Thyroid gland (tissue), 4 donors: ENCODE results near the gene USP21. TPM values are rescaled to one million over a fixed set of nuclear protein-coding genes. Genes with fewer than 3 reads are reported as not detected.

Experiments
- DNase-seq, 2 donors: peaks; one replicate each; pipeline ENCODE4 v3.0.0-alpha.2; 2019
- H3K27ac ChIP-seq, 3 donors: fragments of 200-600 bp; sonication (generic); 1 replicate in 2 of 3; 2 replicates in 1 of 3; pipeline ENCODE4 v1.5.1; 2016 to 2019; ENCODE audit warnings: mild to moderate bottlenecking in 1 of 3, moderate library complexity in 1 of 3
- H3K27me3 ChIP-seq: fragments of 200-600 bp; sonication (generic); one replicate; pipeline ENCODE4 v1.5.1; 2019
- H3K36me3 ChIP-seq, 2 donors: fragments of 200-600 bp; sonication (generic); one replicate each; pipeline ENCODE4 v1.5.1; 2016 to 2019
- H3K4me1 ChIP-seq, 2 donors: fragments of 200-600 bp; sonication (generic); one replicate each; pipeline ENCODE4 v1.5.1; 2017 to 2019
- H3K4me3 ChIP-seq, 3 donors: fragments of 200-600 bp; sonication (generic); replicated peaks in 1 of 3; 1 replicate in 2 of 3; 2 replicates in 1 of 3; pipeline ENCODE4 v1.5.1; 2016; ENCODE audit warnings: mild to moderate bottlenecking in 1 of 3
- H3K9me3 ChIP-seq: fragments of 200-600 bp; sonication (generic); one replicate; pipeline ENCODE4 v1.5.1; 2017
- CTCF ChIP-seq, 6 experiments: fragments of 200-600 bp in 3 of 6; fragments of 450-650 bp in 3 of 6; sonication (generic) in 3 of 6; IDR thresholded peaks; one replicate each; pipeline ENCODE4 v1.5.1; 2016 to 2019; ENCODE audit warnings: antibody characterized with exemption in 6 of 6, mild to moderate bottlenecking in 2 of 6, inconsistent platforms in 1 of 6, moderate library complexity in 1 of 6
- POLR2A ChIP-seq, 2 donors: fragments of 450-650 bp; IDR thresholded peaks; one replicate each; pipeline ENCODE4 v1.6.1; 2017; ENCODE audit warnings: antibody characterized with exemption in 2 of 2, mild to moderate bottlenecking in 2 of 2, moderate library complexity in 1 of 2
- WGBS, 2 donors: methylation state at CpG; one replicate each; pipeline ENCODE4 v1.1.5; 2017; 5-methylcytosine and 5-hydroxymethylcytosine counted together
- intact Hi-C: fragments of 100-400 bp; cut with DNase I; formaldehyde crosslinking; loops from one replicate; pipeline ENCODE4 v1.15.1; 2023
- total RNA-seq, 4 donors: library from RNA; depleted of rRNA; stranded (reverse); fragments of >200 nt; gene quantifications; one replicate each; pipeline ENCODE4 v1.2.3, GENCODE V29; 2016

Gene USP21
- total RNA-seq, 4 donors from 2014 or later = 21.2 to 27.6 (median 23.0) TPM

- intact Hi-C loops = loop anchor here (10.0 kb wide), 1 partner anchor 47 kb away; the partner anchor contains the start of genes APOA2 and TOMM40L
- peaks cover 11 to 21% of the 10 kb centered on the region in 2 donors for H3K36me3 ChIP-seq
- TF ChIP-seq POLR2A (IDR thresholded peaks at IDR 0.05) = no peak
- no peak for TF ChIP-seq CTCF (IDR thresholded peaks at IDR 0.05)
- 50 to 52% methylated on average over 9 of the region's 9 CpGs for WGBS, 2 donors
- H3K9me3 ChIP-seq = no peaks in the 10 kb centered on the region
- no peak for DNase-seq
- H3K4me1 ChIP-seq = peaks cover 8 to 25% of the 10 kb centered on the region in 2 donors
- peak overlapping the region; percentile 83 to 93 (median 91) for H3K27ac ChIP-seq
- peak overlapping the region in 2 of 3 donors; percentile 65 to 98 for H3K4me3 ChIP-seq
- no peaks in the 10 kb centered on the region for H3K27me3 ChIP-seq
Measured at GRCh38 chr1:161177936-161178244, 18.6 kb downstream of the USP21 start.

GRCh38 chr1:161179698-161180097, 20.4 kb downstream of the USP21 start:
- peaks cover 8 to 17% of the 10 kb centered on the region in 2 donors for H3K4me1 ChIP-seq
- peaks cover 3 to 4% of the 10 kb centered on the region in 2 donors for H3K36me3 ChIP-seq
- H3K27ac ChIP-seq = no peak overlapping the region
- H3K27me3 ChIP-seq = no peaks in the 10 kb centered on the region
- no peak for TF ChIP-seq CTCF (IDR thresholded peaks at IDR 0.05)
- no peak for TF ChIP-seq POLR2A (IDR thresholded peaks at IDR 0.05)
- no peak overlapping the region for H3K4me3 ChIP-seq
- WGBS, 2 donors = 92% methylated on average over 3 of the region's 3 CpGs
- no peaks in the 10 kb centered on the region for H3K9me3 ChIP-seq
- DNase-seq = no peak
- intact Hi-C loops = loop anchor here (10.0 kb wide), 1 partner anchor 45 kb away; the partner anchor contains the start of genes APOA2 and TOMM40L

GRCh38 chr1:161180639-161181038, 21.3 kb downstream of the USP21 start:
- Histone ChIP-seq H3K36me3 (no peaks in the 10 kb centered on the region), H3K27ac (no peak overlapping the region), H3K27me3 (no peaks in the 10 kb centered on the region), H3K4me1 (peaks cover 8 to 20% of the 10 kb centered on the region in 2 donors), H3K4me3 (no peak overlapping the region), H3K9me3 (no peaks in the 10 kb centered on the region)
- no peak for TF ChIP-seq CTCF (IDR thresholded peaks at IDR 0.05)
- no peak for TF ChIP-seq POLR2A (IDR thresholded peaks at IDR 0.05)
- WGBS, 2 donors = 49 to 62% methylated on average over 1 of the region's 1 CpG
- intact Hi-C loops = no loop called here
- no peak for DNase-seq

GRCh38 chr1:161182214-161182613, 22.9 kb downstream of the USP21 start:
- Histone ChIP-seq H3K27ac (no peak overlapping the region), H3K36me3 (no peaks in the 10 kb centered on the region), H3K27me3 (no peaks in the 10 kb centered on the region), H3K4me1 (peaks cover 0 to 15% of the 10 kb centered on the region in 2 donors), H3K9me3 (no peaks in the 10 kb centered on the region), H3K4me3 (no peak overlapping the region)
- intact Hi-C loops = no loop called here
- no peak for DNase-seq
- 95 to 100% methylated on average over 1 of the region's 1 CpG for WGBS, 2 donors
- TF ChIP-seq CTCF (IDR thresholded peaks at IDR 0.05) (no peak), POLR2A (IDR thresholded peaks at IDR 0.05) (no peak)

GRCh38 chr1:161185282-161185682, 26.0 kb downstream of the USP21 start:
- TF ChIP-seq POLR2A (IDR thresholded peaks at IDR 0.05) (no peak), CTCF (IDR thresholded peaks at IDR 0.05) (no peak)
- 21 to 24% methylated on average over 3 of the region's 3 CpGs for WGBS, 2 donors
- Histone ChIP-seq H3K4me1 (peaks cover 0 to 8% of the 10 kb centered on the region in 2 donors), H3K9me3 (no peaks in the 10 kb centered on the region), H3K27me3 (no peaks in the 10 kb centered on the region), H3K4me3 (no peak overlapping the region), H3K36me3 (no peaks in the 10 kb centered on the region), H3K27ac (peak overlapping the region in 2 of 3 donors; percentile 54 to 79)
- intact Hi-C loops = no loop called here
- peak; percentile 45 to 49 for DNase-seq
